Esophagus squamous epithelium (tissue), 5 donors: ENCODE results near the gene VPS26A. TPM values are rescaled to one million over a fixed set of nuclear protein-coding genes. Genes with fewer than 3 reads are reported as not detected.

Experiments
- DNase-seq: peaks from one replicate; lab custom pipeline; 2025; lab: John Stamatoyannopoulos, UW
- H3K27ac ChIP-seq, 4 donors: fragments of 200-600 bp; sonication (generic); one replicate each; pipeline ENCODE4 v1.5.1; 2016 to 2019; ENCODE audit warnings: mild to moderate bottlenecking in 1 of 4
- H3K27me3 ChIP-seq, 4 donors: fragments of 200-600 bp; sonication (generic); 1 replicate in 3 of 4; 2 replicates in 1 of 4; pipeline versions ENCODE4 v1.5.1 to v1.6.0; 2017 to 2021; ENCODE audit warnings: antibody characterized with exemption in 1 of 4
- H3K36me3 ChIP-seq, 3 donors: fragments of 200-600 bp; sonication (generic); one replicate each; pipeline ENCODE4 v1.5.1; 2016 to 2019
- H3K4me1 ChIP-seq, 3 donors: fragments of 200-600 bp; sonication (generic); one replicate each; pipeline ENCODE4 v1.5.1; 2017 to 2019
- H3K4me3 ChIP-seq, 4 donors: fragments of 200-600 bp; sonication (generic); 1 replicate in 3 of 4; 2 replicates in 1 of 4; pipeline ENCODE4 v1.5.1; 2016 to 2019; ENCODE audit warnings: mild to moderate bottlenecking in 2 of 4, moderate library complexity in 1 of 4
- H3K9me3 ChIP-seq, 3 donors: fragments of 200-600 bp; sonication (generic); one replicate each; pipeline ENCODE4 v1.5.1; 2016 to 2019
- POLR2A ChIP-seq, 4 donors: fragments of 450-650 bp; IDR thresholded peaks; one replicate each; pipeline ENCODE4 v1.6.1; 2017; ENCODE audit warnings: antibody characterized with exemption in 4 of 4, mild to moderate bottlenecking in 4 of 4, moderate library complexity in 3 of 4
- WGBS, 2 donors: methylation state at CpG; one replicate each; pipeline ENCODE4 v1.1.5; 2018; 5-methylcytosine and 5-hydroxymethylcytosine counted together
- intact Hi-C: fragments of 100-400 bp; cut with DNase I; formaldehyde crosslinking; loops from one replicate; pipeline ENCODE4 v1.15.0; 2022
- total RNA-seq, 4 donors: library from RNA; depleted of rRNA; stranded (reverse); fragments of >200 nt; gene quantifications; one replicate each; pipeline ENCODE4 v1.1.0, GENCODE V29; 2016
- TF ChIP-seq, protein P1 (sequence below), 6 experiments: fragments of 450-650 bp in 4 of 6; fragments of 200-600 bp in 2 of 6; sonication (generic) in 2 of 6; IDR thresholded peaks; one replicate each; pipeline ENCODE4 v1.5.1; 2016 to 2019; ENCODE audit warnings: antibody characterized with exemption in 6 of 6, mild to moderate bottlenecking in 4 of 6, moderate library complexity in 4 of 6
- donor health status: DM: yes; HTN: yes; CAD: no.

Gene VPS26A
- total RNA-seq, 4 donors from 2014 or later, result 31.5 to 43.1 (median 37.4) TPM

- Histone ChIP-seq H3K4me1 (no peaks in the 10 kb centered on the region), H3K36me3 (peaks cover 0 to 19% (median 0%) of the 10 kb centered on the region in 3 donors), H3K27ac (no peak overlapping the region), H3K27me3 (no peaks in the 10 kb centered on the region), H3K9me3 (no peaks in the 10 kb centered on the region), H3K4me3 (no peak overlapping the region)
- TF ChIP-seq, protein P1, sequence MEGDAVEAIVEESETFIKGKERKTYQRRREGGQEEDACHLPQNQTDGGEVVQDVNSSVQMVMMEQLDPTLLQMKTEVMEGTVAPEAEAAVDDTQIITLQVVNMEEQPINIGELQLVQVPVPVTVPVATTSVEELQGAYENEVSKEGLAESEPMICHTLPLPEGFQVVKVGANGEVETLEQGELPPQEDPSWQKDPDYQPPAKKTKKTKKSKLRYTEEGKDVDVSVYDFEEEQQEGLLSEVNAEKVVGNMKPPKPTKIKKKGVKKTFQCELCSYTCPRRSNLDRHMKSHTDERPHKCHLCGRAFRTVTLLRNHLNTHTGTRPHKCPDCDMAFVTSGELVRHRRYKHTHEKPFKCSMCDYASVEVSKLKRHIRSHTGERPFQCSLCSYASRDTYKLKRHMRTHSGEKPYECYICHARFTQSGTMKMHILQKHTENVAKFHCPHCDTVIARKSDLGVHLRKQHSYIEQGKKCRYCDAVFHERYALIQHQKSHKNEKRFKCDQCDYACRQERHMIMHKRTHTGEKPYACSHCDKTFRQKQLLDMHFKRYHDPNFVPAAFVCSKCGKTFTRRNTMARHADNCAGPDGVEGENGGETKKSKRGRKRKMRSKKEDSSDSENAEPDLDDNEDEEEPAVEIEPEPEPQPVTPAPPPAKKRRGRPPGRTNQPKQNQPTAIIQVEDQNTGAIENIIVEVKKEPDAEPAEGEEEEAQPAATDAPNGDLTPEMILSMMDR (IDR thresholded peaks at IDR 0.05), result no peak
- TF ChIP-seq POLR2A (IDR thresholded peaks at IDR 0.05), result no peak
- no peak for DNase-seq
- WGBS, 2 donors, result 41 to 68% methylated on average over 5 to 6 of the region's 6 CpGs
- intact Hi-C loops, result no loop called here
These were observed 22.4 kb upstream of the VPS26A start for GRCh38 chr10:69101451-69102095.

GRCh38 chr10:69102440-69102839, 21.5 kb upstream of the VPS26A start:
- no peak for TF ChIP-seq POLR2A (IDR thresholded peaks at IDR 0.05)
- TF ChIP-seq, protein P1 (IDR thresholded peaks at IDR 0.05), result no peak
- H3K27me3 ChIP-seq, result no peaks in the 10 kb centered on the region
- 75 to 78% methylated on average over 3 of the region's 3 CpGs for WGBS, 2 donors
- intact Hi-C loops, result no loop called here
- peaks cover 0 to 18% (median 0%) of the 10 kb centered on the region in 3 donors for H3K36me3 ChIP-seq
- no peak overlapping the region for H3K4me3 ChIP-seq
- no peaks in the 10 kb centered on the region for H3K9me3 ChIP-seq
- H3K27ac ChIP-seq, result no peak overlapping the region
- no peaks in the 10 kb centered on the region for H3K4me1 ChIP-seq
- DNase-seq, result no peak

GRCh38 chr10:69103784-69104183, 20.2 kb upstream of the VPS26A start:
- no peak for DNase-seq
- Histone ChIP-seq H3K27me3 (no peaks in the 10 kb centered on the region), H3K4me1 (no peaks in the 10 kb centered on the region), H3K27ac (no peak overlapping the region), H3K36me3 (peaks cover 0 to 15% (median 0%) of the 10 kb centered on the region in 3 donors), H3K4me3 (no peak overlapping the region), H3K9me3 (no peaks in the 10 kb centered on the region)
- TF ChIP-seq POLR2A (IDR thresholded peaks at IDR 0.05), result no peak
- TF ChIP-seq, protein P1 (IDR thresholded peaks at IDR 0.05), result no peak
- WGBS, 2 donors, result 67 to 73% methylated on average over 7 of the region's 7 CpGs
- intact Hi-C loops, result no loop called here

DNA sequence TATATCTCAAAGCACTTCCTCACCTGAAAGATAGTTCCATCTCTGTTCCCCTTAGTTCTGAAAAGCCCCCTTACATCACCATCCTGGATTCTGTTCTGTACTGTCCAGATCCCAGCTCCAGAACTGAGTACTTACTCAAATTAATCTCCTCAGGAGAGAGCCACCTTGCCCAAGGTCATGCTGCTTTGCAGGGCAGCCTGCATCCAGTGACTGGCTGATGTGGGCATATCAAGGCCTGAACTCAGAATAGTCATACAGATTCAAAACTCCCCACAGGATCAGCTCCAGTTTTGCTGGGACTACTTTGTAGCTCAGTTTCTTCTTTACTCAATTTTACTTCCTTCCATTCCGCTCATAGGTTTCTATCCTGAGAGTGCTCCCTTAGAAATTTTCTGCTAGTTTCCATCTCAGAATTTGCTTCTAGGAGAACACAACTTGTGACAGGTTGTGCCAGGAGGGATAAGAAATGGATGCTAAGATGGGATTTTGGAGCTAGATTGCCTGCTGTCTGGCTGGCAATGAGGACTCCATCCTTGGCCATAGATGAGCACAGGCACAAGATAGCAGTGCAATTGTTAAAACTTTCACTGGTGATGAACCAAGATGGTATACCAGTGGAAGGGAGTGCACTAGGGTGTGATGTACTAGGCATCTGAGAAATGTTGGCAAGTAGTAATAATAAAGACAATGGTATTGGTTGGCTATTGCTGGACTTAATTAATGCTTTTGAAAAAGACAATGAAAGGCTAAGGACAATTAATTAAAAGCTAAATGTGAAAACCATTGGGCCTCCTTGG, 18.8 kb upstream of the VPS26A start:
- H3K36me3 ChIP-seq, result peaks cover 0 to 9% (median 0%) of the 10 kb centered on the region in 3 donors
- no peaks in the 10 kb centered on the region for H3K9me3 ChIP-seq
- H3K4me1 ChIP-seq, result no peaks in the 10 kb centered on the region
- no peak overlapping the region for H3K4me3 ChIP-seq
- no peak overlapping the region for H3K27ac ChIP-seq
- TF ChIP-seq, protein P1 (IDR thresholded peaks at IDR 0.05), result no peak
- TF ChIP-seq POLR2A (IDR thresholded peaks at IDR 0.05), result no peak
- DNase-seq, result no peak
- H3K27me3 ChIP-seq, result no peaks in the 10 kb centered on the region
- intact Hi-C loops, result no loop called here
- 100% methylated on average over 1 of the region's 1 CpG for WGBS, 2 donors

DNA sequence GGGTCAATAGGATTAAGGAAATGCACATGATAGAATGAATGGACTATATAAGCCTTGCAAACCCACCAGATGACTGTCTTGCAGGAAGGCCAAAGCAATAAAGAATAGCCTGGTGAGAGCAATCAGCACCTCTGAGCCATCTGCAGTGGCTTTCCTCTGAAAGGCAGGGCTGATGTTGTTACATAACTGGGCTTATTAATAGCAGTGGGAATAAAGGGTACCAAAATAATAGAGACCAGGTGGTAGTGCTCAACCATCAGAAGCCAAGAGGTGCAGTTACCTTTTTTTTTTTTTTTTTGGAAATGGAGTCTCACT, 16.8 kb upstream of the VPS26A start:
- Histone ChIP-seq H3K4me3 (no peak overlapping the region), H3K9me3 (no peaks in the 10 kb centered on the region), H3K4me1 (no peaks in the 10 kb centered on the region), H3K27ac (no peak overlapping the region), H3K27me3 (no peaks in the 10 kb centered on the region), H3K36me3 (peaks cover 0 to 9% (median 0%) of the 10 kb centered on the region in 3 donors)
- DNase-seq, result no peak
- intact Hi-C loops, result no loop called here
- TF ChIP-seq, protein P1 (IDR thresholded peaks at IDR 0.05), result no peak
- TF ChIP-seq POLR2A (IDR thresholded peaks at IDR 0.05), result no peak
